Measurements from ENCODE around the gene BTBD7.

DNA sequence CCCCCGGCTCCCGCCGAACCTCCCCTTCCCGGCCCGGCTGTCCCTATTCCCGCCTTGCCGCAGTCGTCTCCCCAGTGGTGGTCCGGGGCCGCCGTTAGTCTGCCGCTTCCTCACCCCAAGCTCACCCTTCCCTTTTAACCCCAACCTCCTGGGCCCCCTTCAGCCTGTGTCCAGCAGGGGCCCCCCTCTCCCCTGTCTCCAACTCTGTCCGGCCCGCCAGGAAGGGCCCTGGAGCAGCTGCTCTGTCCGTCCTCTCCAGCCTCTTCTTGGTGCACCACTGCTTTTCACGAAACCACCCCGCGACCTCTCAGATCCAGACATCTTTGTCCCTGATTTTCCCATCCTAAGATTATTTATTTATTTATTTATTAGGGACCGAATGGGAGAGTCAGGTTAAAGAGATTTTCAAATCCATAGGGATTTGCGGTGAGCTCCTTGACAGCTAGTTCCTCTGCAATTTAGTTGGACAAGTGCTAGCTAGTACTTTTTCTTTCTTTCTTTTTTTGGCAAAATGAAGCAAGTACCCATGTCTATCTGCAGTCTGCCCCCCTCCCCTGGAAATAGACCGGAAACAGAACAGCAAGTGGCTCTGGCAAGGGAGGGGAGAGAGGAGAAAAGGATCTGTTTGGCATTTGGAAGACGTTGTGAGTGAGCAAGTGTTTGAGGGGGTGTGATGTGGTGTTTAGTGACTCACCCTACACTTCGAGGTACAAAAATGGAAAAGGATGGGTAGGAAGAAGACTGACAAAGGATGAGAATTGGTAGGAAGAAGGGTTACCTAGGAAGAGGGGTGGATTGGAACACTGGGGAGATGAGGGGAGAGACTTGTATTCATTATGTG lies 125.1 kb downstream of the BTBD7 start:
- TF ChIP-seq, protein P1, sequence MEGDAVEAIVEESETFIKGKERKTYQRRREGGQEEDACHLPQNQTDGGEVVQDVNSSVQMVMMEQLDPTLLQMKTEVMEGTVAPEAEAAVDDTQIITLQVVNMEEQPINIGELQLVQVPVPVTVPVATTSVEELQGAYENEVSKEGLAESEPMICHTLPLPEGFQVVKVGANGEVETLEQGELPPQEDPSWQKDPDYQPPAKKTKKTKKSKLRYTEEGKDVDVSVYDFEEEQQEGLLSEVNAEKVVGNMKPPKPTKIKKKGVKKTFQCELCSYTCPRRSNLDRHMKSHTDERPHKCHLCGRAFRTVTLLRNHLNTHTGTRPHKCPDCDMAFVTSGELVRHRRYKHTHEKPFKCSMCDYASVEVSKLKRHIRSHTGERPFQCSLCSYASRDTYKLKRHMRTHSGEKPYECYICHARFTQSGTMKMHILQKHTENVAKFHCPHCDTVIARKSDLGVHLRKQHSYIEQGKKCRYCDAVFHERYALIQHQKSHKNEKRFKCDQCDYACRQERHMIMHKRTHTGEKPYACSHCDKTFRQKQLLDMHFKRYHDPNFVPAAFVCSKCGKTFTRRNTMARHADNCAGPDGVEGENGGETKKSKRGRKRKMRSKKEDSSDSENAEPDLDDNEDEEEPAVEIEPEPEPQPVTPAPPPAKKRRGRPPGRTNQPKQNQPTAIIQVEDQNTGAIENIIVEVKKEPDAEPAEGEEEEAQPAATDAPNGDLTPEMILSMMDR (IDR thresholded peaks at IDR 0.05), result peak in 4 of 7 experiments; percentile 4 to 37 (median 25)
- TF ChIP-seq POLR2A (IDR thresholded peaks at IDR 0.05), result no peak
